Measurements from ENCODE around the gene MAGOHB. TPM values are rescaled to one million over a fixed set of nuclear protein-coding genes. Genes with fewer than 3 reads are reported as not detected.

The MAGOHB gene
- polyA plus RNA-seq, 2 of the 4 experiments (the other 2 are of a cell fraction), result 83.4 to 90.5 TPM

- FAIRE-seq, result no peak
- no peaks in the 10 kb centered on the region for H3K9me3 ChIP-seq
- TF ChIP-seq RAD21 (conservative IDR thresholded peaks at IDR 0.05 in 1 of 2, IDR thresholded peaks at IDR 0.05 in 1 of 2) (no peak), MYC (IDR thresholded peaks at IDR 0.05; ENCODE audit: borderline replicate concordance, low read length) (no peak), CBX2 (IDR thresholded peaks at IDR 0.05; ENCODE audit: borderline replicate concordance, low read depth) (no peak), BHLHE40 (IDR thresholded peaks at IDR 0.05; ENCODE audit: low read depth, low read length) (no peak), CEBPB (IDR thresholded peaks at IDR 0.05) (no peak), EHF (CRISPR knock-in tag; IDR thresholded peaks at IDR 0.05) (no peak), MAZ (IDR thresholded peaks at IDR 0.05; ENCODE audit: borderline replicate concordance, low read depth, low read length) (no peak), PHF8 (IDR thresholded peaks at IDR 0.05; ENCODE audit: borderline replicate concordance, low read depth) (no peak), PBX3 (IDR thresholded peaks at IDR 0.05) (no peak), HEYL (CRISPR knock-in tag; IDR thresholded peaks at IDR 0.05) (no peak), EP300 (IDR thresholded peaks at IDR 0.05) (no peak), NPAS2 (CRISPR knock-in tag; IDR thresholded peaks at IDR 0.05; ENCODE audit: borderline replicate concordance) (no peak), RFX5 (IDR thresholded peaks at IDR 0.05) (no peak), E2F6 (IDR thresholded peaks at IDR 0.05; ENCODE audit: borderline replicate concordance, low read depth) (no peak), HOXB5 (CRISPR knock-in tag; IDR thresholded peaks at IDR 0.05) (no peak)
- ChIA-PET POLR2A (no interaction called here), CTCF (interaction anchor here (0.7 kb wide), 1 partner anchor 22 kb away, joined by 3 read pairs; no protein-coding TSS in a partner anchor)
- no peak overlapping the region for H3K27ac ChIP-seq
- no peak for DNase-seq (ENCODE audit: low read depth in 1 of 2, low spot score in 1 of 2)
- no peak for ATAC-seq
- H3K4me2 ChIP-seq, result no peak overlapping the region
- no peaks in the 10 kb centered on the region for H3K4me1 ChIP-seq
- WGBS (ENCODE audit: missing lambda C conversion rate), result 64% methylated on average over 6 of the region's 6 CpGs
- H3K4me3 ChIP-seq, result no peak overlapping the region
These were observed 59.1 kb downstream of the MAGOHB start for GRCh38 chr12:10554228-10554755.

Other genes starting within 250 kb of the MAGOHB start
- not detected in 2 replicates for gene KLRK1, start 223.6 kb downstream of the MAGOHB start, polyA plus RNA-seq (2011; rRNA removed)
- gene KLRK1, start 223.6 kb downstream of the MAGOHB start, polyA plus RNA-seq (2017; fragmentation: RNase III; extraction: RNeasy Plus Mini Kit Qiagen cat#74134 plus additional on column Dnase treatment), result not detected in 3 replicates
- gene KLRC4, start 203.9 kb downstream of the MAGOHB start, polyA plus RNA-seq (2011; rRNA removed), result not detected in 2 replicates
- not detected in 3 replicates for gene KLRC4, start 203.9 kb downstream of the MAGOHB start, polyA plus RNA-seq (2017; fragmentation: RNase III; extraction: RNeasy Plus Mini Kit Qiagen cat#74134 plus additional on column Dnase treatment)
- gene KLRC3, start 193.0 kb downstream of the MAGOHB start, polyA plus RNA-seq (2011; rRNA removed), result 0.10 TPM in 1 of 2 replicates, not detected in the other
- not detected in 3 replicates for gene KLRC3, start 193.0 kb downstream of the MAGOHB start, polyA plus RNA-seq (2017; fragmentation: RNase III; extraction: RNeasy Plus Mini Kit Qiagen cat#74134 plus additional on column Dnase treatment)
- 0.52 and 0.83 TPM in 2 replicates for gene KLRC2, start 177.6 kb downstream of the MAGOHB start, polyA plus RNA-seq (2011; rRNA removed)
- 0.25 to 0.42 TPM in 2 of 3 replicates, not detected in the other for gene KLRC2, start 177.6 kb downstream of the MAGOHB start, polyA plus RNA-seq (2017; fragmentation: RNase III; extraction: RNeasy Plus Mini Kit Qiagen cat#74134 plus additional on column Dnase treatment)
- not detected in 2 replicates for gene KLRC1, start 160.2 kb downstream of the MAGOHB start, polyA plus RNA-seq (2011; rRNA removed)
- gene KLRC1, start 160.2 kb downstream of the MAGOHB start, polyA plus RNA-seq (2017; fragmentation: RNase III; extraction: RNeasy Plus Mini Kit Qiagen cat#74134 plus additional on column Dnase treatment), result not detected in 3 replicates
- gene EIF2S3B, start 107.7 kb downstream of the MAGOHB start, polyA plus RNA-seq (2011; rRNA removed), result 0.93 and 1.9 TPM in 2 replicates
- gene EIF2S3B, start 107.7 kb downstream of the MAGOHB start, polyA plus RNA-seq (2017; fragmentation: RNase III; extraction: RNeasy Plus Mini Kit Qiagen cat#74134 plus additional on column Dnase treatment), result 1.1 to 2.0 TPM (median 1.4 TPM) in 3 replicates
- 0.46 and 0.56 TPM in 2 replicates for gene STYK1, start 60.4 kb upstream of the MAGOHB start, polyA plus RNA-seq (2011; rRNA removed)
- gene STYK1, start 60.4 kb upstream of the MAGOHB start, polyA plus RNA-seq (2017; fragmentation: RNase III; extraction: RNeasy Plus Mini Kit Qiagen cat#74134 plus additional on column Dnase treatment), result 0.21 to 0.54 TPM (median 0.32 TPM) in 3 replicates
- 136 and 150 TPM in 2 replicates for gene YBX3, start 109.7 kb upstream of the MAGOHB start, polyA plus RNA-seq (2011; rRNA removed)
- gene YBX3, start 109.7 kb upstream of the MAGOHB start, polyA plus RNA-seq (2017; fragmentation: RNase III; extraction: RNeasy Plus Mini Kit Qiagen cat#74134 plus additional on column Dnase treatment), result 140 to 176 TPM (median 146 TPM) in 3 replicates
- not detected in 2 replicates for gene TAS2R7, start 189.0 kb upstream of the MAGOHB start, polyA plus RNA-seq (2011; rRNA removed)
- not detected in 3 replicates for gene TAS2R7, start 189.0 kb upstream of the MAGOHB start, polyA plus RNA-seq (2017; fragmentation: RNase III; extraction: RNeasy Plus Mini Kit Qiagen cat#74134 plus additional on column Dnase treatment)
- not detected in 2 replicates for gene TAS2R8, start 193.7 kb upstream of the MAGOHB start, polyA plus RNA-seq (2011; rRNA removed)
- gene TAS2R8, start 193.7 kb upstream of the MAGOHB start, polyA plus RNA-seq (2017; fragmentation: RNase III; extraction: RNeasy Plus Mini Kit Qiagen cat#74134 plus additional on column Dnase treatment), result not detected in 3 replicates
- not detected in 2 replicates for gene TAS2R9, start 196.6 kb upstream of the MAGOHB start, polyA plus RNA-seq (2011; rRNA removed)
- gene TAS2R9, start 196.6 kb upstream of the MAGOHB start, polyA plus RNA-seq (2017; fragmentation: RNase III; extraction: RNeasy Plus Mini Kit Qiagen cat#74134 plus additional on column Dnase treatment), result not detected in 3 replicates
- 0.67 and 0.71 TPM in 2 replicates for gene TAS2R10, start 212.7 kb upstream of the MAGOHB start, polyA plus RNA-seq (2011; rRNA removed)
- gene TAS2R10, start 212.7 kb upstream of the MAGOHB start, polyA plus RNA-seq (2017; fragmentation: RNase III; extraction: RNeasy Plus Mini Kit Qiagen cat#74134 plus additional on column Dnase treatment), result 0.09 to 0.14 TPM in 2 of 3 replicates, not detected in the other
- 5.7 and 6.4 TPM in 2 replicates for gene PRR4, start 235.9 kb upstream of the MAGOHB start, polyA plus RNA-seq (2011; rRNA removed)
- gene PRR4, start 235.9 kb upstream of the MAGOHB start, polyA plus RNA-seq (2017; fragmentation: RNase III; extraction: RNeasy Plus Mini Kit Qiagen cat#74134 plus additional on column Dnase treatment), result 1.6 to 2.5 TPM (median 2.2 TPM) in 3 replicates